ENCODE results near the gene TMPRSS4. TPM values are rescaled to one million over a fixed set of nuclear protein-coding genes. Genes with fewer than 3 reads are reported as not detected.

TMPRSS4 gene
- total and polyA plus RNA-seq, 4 donors, result 0.08 to 0.33 (median 0.24) TPM; not detected in 1

DNA sequence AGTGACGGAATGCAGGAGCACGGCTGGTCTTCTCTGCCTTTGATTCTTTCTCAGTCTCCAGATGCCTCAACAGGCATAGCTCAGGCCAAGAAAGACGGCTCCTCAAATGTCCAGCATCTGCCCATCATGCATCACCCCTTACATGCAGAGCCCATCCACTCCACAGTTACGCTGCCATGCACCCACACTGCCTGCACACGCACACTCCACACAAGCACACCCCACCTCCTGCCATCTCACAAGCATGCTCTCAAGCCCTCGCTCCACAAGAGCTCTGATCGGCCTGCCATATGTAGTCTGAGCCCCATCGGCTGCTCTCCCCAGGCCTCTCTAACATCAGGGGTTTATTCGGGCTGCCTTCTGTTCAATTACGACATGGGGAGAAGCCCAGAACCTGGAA, 56.9 kb downstream of the TMPRSS4 start:
- H3K4me3 ChIP-seq (ENCODE audit: low read depth in 1 of 3, low read length in 3 of 3), result no peak overlapping the region
- no peak overlapping the region for H3K27ac ChIP-seq (ENCODE audit: low read depth in 1 of 2, low read length in 2 of 2)
- TF ChIP-seq JUND (IDR thresholded peaks at IDR 0.05) (no peak), HNF4G (IDR thresholded peaks at IDR 0.05) (no peak), RXRA (IDR thresholded peaks at IDR 0.05) (no peak), SP1 (IDR thresholded peaks at IDR 0.05) (no peak), NR2F2 (IDR thresholded peaks at IDR 0.05) (no peak), FOXA1 (IDR thresholded peaks at IDR 0.05) (no peak), FOXA2 (IDR thresholded peaks at IDR 0.05) (no peak), HNF4A (conservative IDR thresholded peaks at IDR 0.05) (no peak)
- TF ChIP-seq, protein P1, sequence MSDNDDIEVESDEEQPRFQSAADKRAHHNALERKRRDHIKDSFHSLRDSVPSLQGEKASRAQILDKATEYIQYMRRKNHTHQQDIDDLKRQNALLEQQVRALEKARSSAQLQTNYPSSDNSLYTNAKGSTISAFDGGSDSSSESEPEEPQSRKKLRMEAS (IDR thresholded peaks at IDR 0.05), result no peak
- TF ChIP-seq, protein P2, sequence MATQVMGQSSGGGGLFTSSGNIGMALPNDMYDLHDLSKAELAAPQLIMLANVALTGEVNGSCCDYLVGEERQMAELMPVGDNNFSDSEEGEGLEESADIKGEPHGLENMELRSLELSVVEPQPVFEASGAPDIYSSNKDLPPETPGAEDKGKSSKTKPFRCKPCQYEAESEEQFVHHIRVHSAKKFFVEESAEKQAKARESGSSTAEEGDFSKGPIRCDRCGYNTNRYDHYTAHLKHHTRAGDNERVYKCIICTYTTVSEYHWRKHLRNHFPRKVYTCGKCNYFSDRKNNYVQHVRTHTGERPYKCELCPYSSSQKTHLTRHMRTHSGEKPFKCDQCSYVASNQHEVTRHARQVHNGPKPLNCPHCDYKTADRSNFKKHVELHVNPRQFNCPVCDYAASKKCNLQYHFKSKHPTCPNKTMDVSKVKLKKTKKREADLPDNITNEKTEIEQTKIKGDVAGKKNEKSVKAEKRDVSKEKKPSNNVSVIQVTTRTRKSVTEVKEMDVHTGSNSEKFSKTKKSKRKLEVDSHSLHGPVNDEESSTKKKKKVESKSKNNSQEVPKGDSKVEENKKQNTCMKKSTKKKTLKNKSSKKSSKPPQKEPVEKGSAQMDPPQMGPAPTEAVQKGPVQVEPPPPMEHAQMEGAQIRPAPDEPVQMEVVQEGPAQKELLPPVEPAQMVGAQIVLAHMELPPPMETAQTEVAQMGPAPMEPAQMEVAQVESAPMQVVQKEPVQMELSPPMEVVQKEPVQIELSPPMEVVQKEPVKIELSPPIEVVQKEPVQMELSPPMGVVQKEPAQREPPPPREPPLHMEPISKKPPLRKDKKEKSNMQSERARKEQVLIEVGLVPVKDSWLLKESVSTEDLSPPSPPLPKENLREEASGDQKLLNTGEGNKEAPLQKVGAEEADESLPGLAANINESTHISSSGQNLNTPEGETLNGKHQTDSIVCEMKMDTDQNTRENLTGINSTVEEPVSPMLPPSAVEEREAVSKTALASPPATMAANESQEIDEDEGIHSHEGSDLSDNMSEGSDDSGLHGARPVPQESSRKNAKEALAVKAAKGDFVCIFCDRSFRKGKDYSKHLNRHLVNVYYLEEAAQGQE (IDR thresholded peaks at IDR 0.05), result no peak
- H3K9ac ChIP-seq (ENCODE audit: low read depth in 1 of 2, low read length in 2 of 2), result no peak overlapping the region
- H3K9me3 ChIP-seq (ENCODE audit: control insufficient read depth in 4 of 4, low read length in 3 of 4), result no peaks in the 10 kb centered on the region
- H3K36me3 ChIP-seq (ENCODE audit: control insufficient read depth in 4 of 4, insufficient read depth in 3 of 4, low read depth in 1 of 4, low read length in 3 of 4), result no peaks in the 10 kb centered on the region
- DNase-seq (ENCODE audit: low spot score), result no peak
- peaks cover 0 to 2% (median under 1%) of the 10 kb centered on the region in 4 donors for H3K27me3 ChIP-seq (ENCODE audit: control insufficient read depth in 4 of 4, insufficient read depth in 4 of 4, low read length in 3 of 4)
- H3K4me1 ChIP-seq (ENCODE audit: control insufficient read depth in 4 of 4, insufficient read depth in 4 of 4, low read length in 3 of 4), result no peaks in the 10 kb centered on the region
- whole genome bisulfite sequencing, result 93% methylated on average over 10 of the region's 10 CpGs

DNA sequence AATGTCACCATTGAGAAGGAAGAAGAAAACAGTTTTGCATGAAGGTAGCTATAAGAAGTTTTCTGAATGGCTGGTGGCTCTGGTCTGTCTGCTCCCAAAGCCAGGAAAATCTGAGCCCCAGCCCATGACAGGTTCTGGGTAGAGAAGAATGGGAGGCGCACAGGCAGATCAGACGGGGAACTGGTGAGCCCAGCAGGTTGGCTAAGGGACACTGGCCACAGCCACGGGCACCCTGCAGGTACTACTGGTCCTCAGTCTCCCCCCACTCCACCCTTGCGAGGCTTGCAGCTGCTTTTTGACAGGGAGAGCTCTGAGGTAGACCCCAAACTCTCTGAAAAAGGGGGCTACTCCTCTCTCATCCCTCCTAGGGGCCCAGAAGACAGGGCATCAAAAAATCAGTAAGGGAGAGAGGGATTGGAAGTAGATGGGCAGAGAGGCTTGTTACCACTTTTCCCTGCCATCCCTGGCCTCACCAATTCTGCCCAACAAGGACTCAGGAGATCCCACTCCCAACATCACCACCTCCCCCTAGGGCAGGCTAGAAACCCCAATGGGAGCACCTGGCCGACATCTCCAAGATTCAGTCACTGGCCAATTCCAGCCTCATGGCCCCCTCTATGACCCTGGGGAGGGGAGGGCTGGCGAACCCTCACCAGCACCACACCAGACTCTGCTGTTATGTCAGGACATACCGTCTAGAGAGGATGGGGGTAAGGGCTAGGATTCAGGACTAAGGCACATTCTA, 58.3 kb downstream of the TMPRSS4 start:
- 76% methylated on average over 7 of the region's 7 CpGs for WGBS
- H3K27ac ChIP-seq (ENCODE audit: low read depth in 1 of 2, low read length in 2 of 2), result no peak overlapping the region
- H3K36me3 ChIP-seq (ENCODE audit: control insufficient read depth in 4 of 4, insufficient read depth in 3 of 4, low read depth in 1 of 4, low read length in 3 of 4), result no peaks in the 10 kb centered on the region
- H3K4me1 ChIP-seq (ENCODE audit: control insufficient read depth in 4 of 4, insufficient read depth in 4 of 4, low read length in 3 of 4), result no peaks in the 10 kb centered on the region
- peaks cover 0 to 2% (median under 1%) of the 10 kb centered on the region in 4 donors for H3K27me3 ChIP-seq (ENCODE audit: control insufficient read depth in 4 of 4, insufficient read depth in 4 of 4, low read length in 3 of 4)
- H3K9me3 ChIP-seq (ENCODE audit: control insufficient read depth in 4 of 4, low read length in 3 of 4), result no peaks in the 10 kb centered on the region
- no peak for DNase-seq (ENCODE audit: low spot score)
- H3K9ac ChIP-seq (ENCODE audit: low read depth in 1 of 2, low read length in 2 of 2), result no peak overlapping the region
- no peak overlapping the region for H3K4me3 ChIP-seq (ENCODE audit: low read depth in 1 of 3, low read length in 3 of 3)
- TF ChIP-seq YY1 (IDR thresholded peaks at IDR 0.05), result no peak
- TF ChIP-seq, protein P3, sequence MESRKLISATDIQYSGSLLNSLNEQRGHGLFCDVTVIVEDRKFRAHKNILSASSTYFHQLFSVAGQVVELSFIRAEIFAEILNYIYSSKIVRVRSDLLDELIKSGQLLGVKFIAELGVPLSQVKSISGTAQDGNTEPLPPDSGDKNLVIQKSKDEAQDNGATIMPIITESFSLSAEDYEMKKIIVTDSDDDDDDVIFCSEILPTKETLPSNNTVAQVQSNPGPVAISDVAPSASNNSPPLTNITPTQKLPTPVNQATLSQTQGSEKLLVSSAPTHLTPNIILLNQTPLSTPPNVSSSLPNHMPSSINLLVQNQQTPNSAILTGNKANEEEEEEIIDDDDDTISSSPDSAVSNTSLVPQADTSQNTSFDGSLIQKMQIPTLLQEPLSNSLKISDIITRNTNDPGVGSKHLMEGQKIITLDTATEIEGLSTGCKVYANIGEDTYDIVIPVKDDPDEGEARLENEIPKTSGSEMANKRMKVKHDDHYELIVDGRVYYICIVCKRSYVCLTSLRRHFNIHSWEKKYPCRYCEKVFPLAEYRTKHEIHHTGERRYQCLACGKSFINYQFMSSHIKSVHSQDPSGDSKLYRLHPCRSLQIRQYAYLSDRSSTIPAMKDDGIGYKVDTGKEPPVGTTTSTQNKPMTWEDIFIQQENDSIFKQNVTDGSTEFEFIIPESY (IDR thresholded peaks at IDR 0.05), result no peak

DNA sequence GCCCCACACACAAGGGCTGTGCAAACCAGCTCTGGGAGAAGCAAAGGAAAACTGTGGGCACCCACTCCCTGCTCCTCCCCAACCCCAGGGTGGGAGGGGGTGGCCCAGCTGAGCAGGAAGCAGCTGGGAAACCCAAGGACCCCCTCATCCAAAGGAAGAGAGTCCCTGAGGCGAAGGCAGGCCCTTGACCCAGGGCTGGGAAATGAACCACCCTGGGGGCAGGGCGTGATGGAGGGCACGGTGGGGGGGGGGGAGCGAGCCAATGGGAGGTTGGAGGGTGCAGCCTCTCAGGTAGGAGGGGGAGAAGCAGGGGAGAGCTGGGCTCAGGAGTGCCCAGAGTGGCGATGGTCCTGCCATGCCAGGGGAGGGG, 58.9 kb downstream of the TMPRSS4 start:
- no peaks in the 10 kb centered on the region for H3K36me3 ChIP-seq (ENCODE audit: control insufficient read depth in 4 of 4, insufficient read depth in 3 of 4, low read depth in 1 of 4, low read length in 3 of 4)
- H3K27me3 ChIP-seq (ENCODE audit: control insufficient read depth in 4 of 4, insufficient read depth in 4 of 4, low read length in 3 of 4), result peaks cover 0 to 2% (median under 1%) of the 10 kb centered on the region in 4 donors
- no peaks in the 10 kb centered on the region for H3K9me3 ChIP-seq (ENCODE audit: control insufficient read depth in 4 of 4, low read length in 3 of 4)
- no peaks in the 10 kb centered on the region for H3K4me1 ChIP-seq (ENCODE audit: control insufficient read depth in 4 of 4, insufficient read depth in 4 of 4, low read length in 3 of 4)
- no peak for DNase-seq (ENCODE audit: low spot score)
- no peak overlapping the region for H3K9ac ChIP-seq (ENCODE audit: low read depth in 1 of 2, low read length in 2 of 2)
- H3K27ac ChIP-seq (ENCODE audit: low read depth in 1 of 2, low read length in 2 of 2), result no peak overlapping the region
- 76% methylated on average over 5 of the region's 5 CpGs for WGBS
- no peak overlapping the region for H3K4me3 ChIP-seq (ENCODE audit: low read depth in 1 of 3, low read length in 3 of 3)
- TF ChIP-seq, protein P4, sequence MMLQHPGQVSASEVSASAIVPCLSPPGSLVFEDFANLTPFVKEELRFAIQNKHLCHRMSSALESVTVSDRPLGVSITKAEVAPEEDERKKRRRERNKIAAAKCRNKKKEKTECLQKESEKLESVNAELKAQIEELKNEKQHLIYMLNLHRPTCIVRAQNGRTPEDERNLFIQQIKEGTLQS (IDR thresholded peaks at IDR 0.05), result no peak
- TF ChIP-seq, protein P2 (IDR thresholded peaks at IDR 0.05), result no peak
- TF ChIP-seq, protein P5, sequence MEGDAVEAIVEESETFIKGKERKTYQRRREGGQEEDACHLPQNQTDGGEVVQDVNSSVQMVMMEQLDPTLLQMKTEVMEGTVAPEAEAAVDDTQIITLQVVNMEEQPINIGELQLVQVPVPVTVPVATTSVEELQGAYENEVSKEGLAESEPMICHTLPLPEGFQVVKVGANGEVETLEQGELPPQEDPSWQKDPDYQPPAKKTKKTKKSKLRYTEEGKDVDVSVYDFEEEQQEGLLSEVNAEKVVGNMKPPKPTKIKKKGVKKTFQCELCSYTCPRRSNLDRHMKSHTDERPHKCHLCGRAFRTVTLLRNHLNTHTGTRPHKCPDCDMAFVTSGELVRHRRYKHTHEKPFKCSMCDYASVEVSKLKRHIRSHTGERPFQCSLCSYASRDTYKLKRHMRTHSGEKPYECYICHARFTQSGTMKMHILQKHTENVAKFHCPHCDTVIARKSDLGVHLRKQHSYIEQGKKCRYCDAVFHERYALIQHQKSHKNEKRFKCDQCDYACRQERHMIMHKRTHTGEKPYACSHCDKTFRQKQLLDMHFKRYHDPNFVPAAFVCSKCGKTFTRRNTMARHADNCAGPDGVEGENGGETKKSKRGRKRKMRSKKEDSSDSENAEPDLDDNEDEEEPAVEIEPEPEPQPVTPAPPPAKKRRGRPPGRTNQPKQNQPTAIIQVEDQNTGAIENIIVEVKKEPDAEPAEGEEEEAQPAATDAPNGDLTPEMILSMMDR (IDR thresholded peaks at IDR 0.05; ENCODE audit: low read depth, low read length, missing input control), result no peak
- no peak for TF ChIP-seq RXRA (IDR thresholded peaks at IDR 0.05)
- TF ChIP-seq FOXA1 (IDR thresholded peaks at IDR 0.05), result no peak
- no peak for TF ChIP-seq EGR1 (IDR thresholded peaks at IDR 0.05; ENCODE audit: low read depth in 2 of 2)
- TF ChIP-seq JUND (IDR thresholded peaks at IDR 0.05), result no peak
- no peak for TF ChIP-seq FOXA2 (IDR thresholded peaks at IDR 0.05)
- no peak for TF ChIP-seq SP1 (IDR thresholded peaks at IDR 0.05)
- no peak for TF ChIP-seq GABPA (IDR thresholded peaks at IDR 0.05 in 1 of 2, conservative IDR thresholded peaks at IDR 0.05 in 1 of 2)
